Peyer's patch (tissue), 4 donors: ENCODE results near the gene FAM184A.

Experiments used
- CTCF ChIP-seq, 6 experiments: fragments of 450-650 bp in 4 of 6; fragments of 200-600 bp in 2 of 6; sonication (generic) in 1 of 6; IDR thresholded peaks; one replicate each; pipeline ENCODE4 v1.5.1; 2017 to 2019; ENCODE audit warnings: antibody characterized with exemption in 6 of 6, mild to moderate bottlenecking in 3 of 6, moderate library complexity in 1 of 6
- POLR2A ChIP-seq, 2 donors: fragments of 450-650 bp; IDR thresholded peaks; one replicate each; pipeline ENCODE4 v1.5.1; 2017; ENCODE audit warnings: antibody characterized with exemption in 2 of 2, mild to moderate bottlenecking in 2 of 2, moderate library complexity in 2 of 2

- TF ChIP-seq CTCF (IDR thresholded peaks at IDR 0.05) (no peak), POLR2A (IDR thresholded peaks at IDR 0.05) (no peak)
Observed at GRCh38 chr6:119079283-119079809, 882 bp upstream of the FAM184A start.
